Measurements from ENCODE around the gene KCNIP1.

DNA sequence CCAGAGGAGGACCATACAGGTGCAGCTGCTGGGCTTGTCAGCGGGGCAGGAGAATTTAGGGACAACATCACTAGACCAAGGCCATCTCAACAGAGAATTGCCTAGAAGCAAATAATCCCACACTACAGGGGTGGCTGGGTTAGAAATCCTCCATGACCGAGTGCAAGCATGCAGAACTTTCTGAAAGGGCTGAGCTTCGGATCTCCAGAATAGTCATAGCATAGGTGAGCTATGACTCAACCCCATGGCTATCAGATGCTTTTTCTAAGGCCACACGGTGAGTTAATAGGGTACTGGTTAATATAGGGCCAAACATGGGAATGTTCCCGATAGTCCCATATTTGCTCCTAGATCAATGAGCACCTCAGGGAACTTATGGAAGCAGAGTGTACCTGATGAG lies 4.2 kb downstream of the KCNIP1 start:
- TF ChIP-seq GATA2 (IDR thresholded peaks at IDR 0.05; ENCODE audit: low read depth, low read length) (no peak), GATA3 (IDR thresholded peaks at IDR 0.05; ENCODE audit: low read depth, low read length) (no peak)

All from SH-SY5Y (cell line).